Dermis blood vessel endothelial cell (primary cell): ENCODE measurements around the gene COL24A1. TPM values are rescaled to one million over a fixed set of nuclear protein-coding genes. Genes with fewer than 3 reads are reported as not detected.
"Not testable (repeated sequence)": the region's sequence is repeated elsewhere in the genome, so short reads cannot be mapped to it uniquely, and the experiment has no call there.

ENCODE experiments used
- DNase-seq: peaks from one replicate; pipeline ENCODE4 v3.0.0; 2010
- total RNA-seq: library from RNA; depleted of rRNA; stranded (reverse); fragments of >200 nt; gene quantifications from 2 replicates; pipeline ENCODE4 v1.2.3, GENCODE V29; 2014

Gene COL24A1
- total RNA-seq, 1 donor from 2014 or later, result not detected

DNA sequence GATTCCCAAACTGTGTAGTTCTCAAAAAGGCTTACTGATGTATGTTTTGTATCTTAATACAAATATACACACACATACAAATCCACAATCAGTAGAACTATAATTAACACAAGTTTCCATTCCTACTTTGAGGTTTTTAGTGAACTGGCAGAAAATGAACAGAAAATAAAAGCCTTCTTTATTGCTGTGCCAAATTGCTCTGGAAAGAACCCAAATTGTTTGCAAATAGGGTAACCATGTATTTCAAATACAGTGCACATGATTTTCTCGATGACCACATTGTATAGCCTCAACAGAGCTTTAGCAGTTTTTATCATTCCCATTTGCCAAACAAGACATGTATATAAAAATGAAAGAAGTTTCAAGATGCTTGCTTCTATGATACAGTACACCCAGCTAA lies 173.3 kb downstream of the COL24A1 start:
- DNase-seq, result no peak

DNA sequence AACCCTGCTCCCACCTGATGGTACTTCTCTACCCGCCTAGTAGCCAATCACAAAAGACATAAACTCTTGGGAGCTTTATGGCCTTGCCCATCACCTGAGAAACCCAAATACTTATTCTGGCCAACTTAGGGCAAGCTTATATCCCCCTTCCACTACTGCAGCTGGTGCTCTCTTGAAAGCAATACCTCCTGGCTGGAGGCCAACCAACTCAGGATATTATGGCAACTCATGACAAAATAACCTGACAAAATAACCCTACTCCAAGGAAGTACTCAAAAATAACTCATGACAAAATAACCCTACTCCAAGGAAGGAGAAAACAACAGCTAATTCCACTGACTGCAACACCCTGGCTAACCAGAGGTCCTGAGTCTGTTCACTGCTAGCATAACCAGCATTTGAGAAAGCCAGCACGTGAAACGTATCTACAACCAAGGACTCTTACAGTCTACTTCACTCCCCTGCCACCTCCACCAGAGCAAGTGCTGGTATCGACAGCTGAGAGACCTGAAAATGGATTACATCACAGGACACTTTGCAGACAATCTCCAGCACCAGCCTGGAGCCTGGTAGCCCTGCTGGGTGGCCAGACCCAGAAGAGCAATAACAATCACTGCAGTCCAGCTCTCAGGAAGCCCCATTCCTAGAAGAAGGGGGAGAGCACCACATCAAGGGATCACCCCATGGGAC lies 179.9 kb downstream of the COL24A1 start:
- no peak for DNase-seq

DNA sequence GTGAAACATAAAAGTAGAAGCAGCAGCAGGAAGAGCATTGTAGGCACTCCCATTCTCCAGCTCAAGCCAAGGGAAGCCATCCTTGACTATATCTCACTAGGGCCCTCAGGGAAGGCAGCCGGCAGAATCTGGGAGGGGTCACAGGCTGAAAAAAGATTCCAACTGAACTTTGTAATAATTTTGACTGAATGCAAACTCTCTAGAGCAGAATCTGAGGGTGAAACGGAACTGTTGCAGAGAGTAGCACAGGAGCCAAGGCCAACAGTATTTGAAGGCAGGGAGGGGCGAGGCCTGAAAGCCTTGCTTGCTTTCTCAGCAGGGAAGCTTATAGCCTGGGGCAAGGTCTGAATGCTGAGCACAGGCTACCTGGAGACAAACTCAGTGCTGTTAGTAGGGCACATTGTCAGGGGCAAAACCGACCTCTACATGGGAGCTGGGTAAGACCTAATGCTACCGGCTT lies 180.6 kb downstream of the COL24A1 start:
- no peak for DNase-seq

DNA sequence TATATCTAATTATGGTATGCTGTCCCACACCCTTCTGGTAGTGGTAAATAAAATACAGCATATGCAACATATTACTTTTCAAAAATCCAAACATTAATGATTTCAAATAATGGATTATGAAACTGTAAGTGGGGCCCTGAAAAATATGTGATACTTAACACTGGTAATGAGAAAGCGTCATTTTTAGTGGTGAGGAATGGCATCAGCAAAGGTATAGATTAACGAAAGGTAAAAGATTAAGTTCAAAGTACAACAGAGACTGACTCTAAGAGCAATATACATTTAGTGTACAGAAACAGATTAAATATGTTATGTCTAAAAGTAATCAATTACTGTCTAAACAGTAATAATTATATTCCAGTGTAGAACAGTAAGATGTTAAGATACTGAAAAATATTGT lies 194.1 kb downstream of the COL24A1 start:
- DNase-seq, result no peak

DNA sequence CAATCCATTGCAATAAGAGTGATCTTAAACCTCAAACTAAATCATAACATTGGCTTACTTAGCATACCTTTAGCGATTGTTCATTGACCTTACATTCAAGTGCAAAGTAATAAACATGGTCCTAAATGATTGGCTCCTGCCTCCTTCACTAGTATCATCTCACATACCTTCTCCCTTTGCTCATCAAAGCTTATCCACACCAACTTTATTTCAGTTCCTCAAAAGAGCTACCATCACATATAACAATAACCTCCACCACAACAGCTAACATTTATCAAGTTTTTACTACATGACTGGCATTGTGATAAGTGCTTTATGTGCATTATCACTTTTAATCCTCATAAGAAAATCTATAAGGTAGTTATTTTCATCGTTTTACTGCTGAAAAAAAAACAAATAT lies 198.8 kb downstream of the COL24A1 start:
- no peak for DNase-seq

DNA sequence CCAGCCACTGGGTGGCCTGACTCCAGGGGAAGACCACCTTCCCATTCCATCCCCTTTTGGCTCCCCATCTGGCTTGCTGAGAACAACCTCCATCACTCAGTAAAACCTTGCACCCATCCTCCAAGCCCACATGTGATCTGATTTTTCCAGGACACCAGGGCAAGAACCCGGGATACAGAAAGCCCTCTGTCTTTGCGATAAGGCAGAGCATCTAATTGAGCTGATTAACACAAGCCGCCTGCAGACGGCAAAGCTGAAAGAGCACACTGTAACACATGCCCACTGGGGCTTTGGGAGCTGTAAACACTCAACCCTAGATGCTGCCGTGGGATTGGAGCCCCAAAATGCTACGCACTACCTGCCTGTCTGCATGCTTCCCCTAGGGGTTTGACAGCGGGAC lies 201.4 kb downstream of the COL24A1 start:
- not testable (repeated sequence) for DNase-seq

DNA sequence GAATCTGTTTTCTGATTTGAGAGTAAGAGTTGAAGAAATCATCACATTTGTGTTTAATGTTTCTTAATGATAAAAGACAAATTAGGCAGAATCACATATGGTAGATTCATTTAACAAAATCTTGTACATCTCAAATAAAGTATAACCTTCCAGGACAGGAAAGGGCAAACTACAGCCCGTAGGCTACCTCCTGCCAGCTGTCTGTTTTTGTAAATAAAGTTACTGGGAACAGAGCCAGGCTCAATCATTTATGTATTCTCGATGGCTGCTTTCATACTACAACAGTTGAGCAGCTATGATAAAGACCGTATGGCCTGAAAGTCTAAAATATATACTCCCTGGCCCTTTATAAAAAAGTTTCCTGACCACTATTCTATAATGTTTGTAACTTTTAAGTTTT lies 204.1 kb downstream of the COL24A1 start:
- peak; percentile 1 for DNase-seq

DNA sequence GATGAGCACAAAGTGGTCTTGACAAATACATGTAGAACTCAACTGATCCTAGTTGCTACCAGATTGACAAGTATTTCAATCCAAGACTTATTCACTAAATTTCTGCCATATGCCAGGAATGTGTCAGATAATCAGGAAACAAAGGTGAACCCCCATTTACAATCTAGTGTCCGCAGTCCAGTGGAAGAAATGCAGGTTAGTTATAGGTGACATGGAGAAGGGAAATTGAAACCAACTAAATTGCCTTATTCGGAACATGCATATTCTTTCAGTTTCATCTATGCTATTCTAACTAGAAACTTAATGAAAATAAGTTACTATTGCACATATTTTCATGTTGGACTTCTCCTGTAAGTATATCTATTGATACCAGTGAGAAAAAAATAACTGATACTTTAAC lies 209.4 kb downstream of the COL24A1 start:
- no peak for DNase-seq

DNA sequence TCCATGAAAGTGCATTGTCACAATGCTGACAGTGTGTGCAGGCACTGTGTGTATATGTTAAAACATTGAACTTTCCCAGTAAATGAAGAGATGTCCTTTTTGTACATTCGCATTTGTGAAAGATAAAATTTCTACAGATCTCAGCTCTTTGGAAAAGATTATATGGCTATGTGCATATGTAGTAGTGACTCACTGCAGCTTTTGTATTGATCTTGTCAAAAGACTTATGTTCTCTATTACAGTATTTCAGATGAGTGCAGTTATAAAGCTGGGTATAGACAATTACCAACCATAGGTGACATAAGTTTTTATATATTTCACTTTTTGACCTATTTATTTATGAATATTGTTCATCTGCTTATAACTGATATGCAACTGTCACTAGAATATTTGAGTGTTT lies 212.6 kb downstream of the COL24A1 start:
- no peak for DNase-seq

DNA sequence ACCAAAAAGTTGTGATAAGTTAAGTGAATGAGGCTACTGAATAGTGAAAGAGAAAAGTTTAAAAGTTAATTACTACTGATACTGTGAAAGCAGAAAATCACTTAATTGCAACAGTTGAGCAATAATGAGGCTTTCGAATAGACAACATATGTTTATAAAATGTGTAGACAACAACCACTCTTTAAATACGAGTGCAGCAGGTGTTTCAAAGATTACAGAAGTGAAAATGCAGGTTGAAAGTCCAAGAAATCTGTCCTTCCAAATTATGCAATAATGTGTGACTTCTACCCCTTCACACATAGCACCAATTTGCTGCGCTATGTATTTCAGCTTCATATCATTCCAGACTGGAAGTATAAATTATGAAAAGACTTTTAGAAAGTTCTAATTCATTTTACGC lies 213.0 kb downstream of the COL24A1 start:
- no peak for DNase-seq

DNA sequence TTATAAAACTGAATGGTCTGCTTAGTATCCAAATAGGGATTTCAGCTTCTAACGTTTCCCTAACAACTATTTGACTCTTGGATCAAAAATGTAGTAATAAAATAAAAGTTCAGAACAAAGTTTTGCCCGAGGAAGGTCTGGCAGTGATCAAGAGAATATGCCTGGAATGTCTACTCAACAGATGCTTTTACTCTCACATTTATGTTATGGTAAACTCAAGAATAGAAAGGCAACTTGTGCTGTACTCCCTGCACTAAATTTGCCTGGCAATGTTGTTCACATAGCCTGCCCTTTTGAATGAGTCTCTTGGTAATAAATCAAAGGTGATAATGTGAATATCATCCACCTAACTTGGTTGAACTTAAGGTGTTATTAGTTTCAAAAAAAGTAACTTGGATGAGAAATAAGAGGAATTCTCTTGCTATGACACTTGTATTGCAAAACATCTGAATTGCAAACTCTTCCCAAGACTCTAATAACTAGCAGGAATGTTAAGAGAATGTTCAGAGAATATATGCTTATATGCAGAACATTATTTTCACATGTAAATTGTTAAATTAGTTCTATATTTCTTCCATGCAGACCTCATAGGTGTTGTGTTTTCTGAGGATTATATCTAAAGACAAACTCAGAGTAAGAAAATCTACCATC lies 215.8 kb downstream of the COL24A1 start:
- DNase-seq, result no peak

DNA sequence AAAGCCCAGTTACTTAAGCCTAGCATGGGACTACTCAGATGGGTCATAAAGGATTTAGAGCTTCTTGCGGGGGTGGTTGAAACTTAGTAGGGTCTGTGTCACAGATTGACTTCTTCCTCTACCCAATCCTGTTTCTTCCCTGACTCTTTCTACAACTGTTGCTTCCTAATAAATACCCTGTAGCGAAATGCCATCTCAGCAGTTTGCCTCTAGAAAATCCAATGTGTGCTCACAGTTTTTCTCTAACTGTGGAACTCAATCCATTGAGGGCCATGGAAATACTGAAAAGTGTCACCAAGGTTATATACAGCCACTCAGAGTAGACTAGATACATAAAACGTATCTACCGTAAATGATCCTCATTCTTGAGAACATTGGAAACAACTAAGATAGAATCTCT lies 217.7 kb downstream of the COL24A1 start:
- no peak for DNase-seq

DNA sequence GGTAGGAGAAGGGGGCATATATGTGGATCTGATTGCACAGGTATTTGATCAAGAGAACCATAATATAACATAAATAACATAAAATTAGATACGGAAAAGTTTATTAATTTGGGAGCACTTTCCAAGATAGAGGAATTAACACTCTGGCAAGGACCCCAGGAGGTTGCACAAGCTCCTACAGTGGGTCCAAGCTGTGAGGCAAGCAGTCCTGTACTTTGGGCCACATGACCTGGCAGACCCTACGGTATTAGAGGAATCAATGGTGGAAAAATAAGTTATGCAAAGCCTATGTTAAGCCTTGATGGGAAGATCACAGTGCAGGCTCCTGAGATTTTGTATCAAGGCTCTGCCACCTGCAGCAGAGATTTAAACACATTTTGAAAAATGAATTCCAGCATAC lies 220.1 kb downstream of the COL24A1 start:
- DNase-seq, result no peak

DNA sequence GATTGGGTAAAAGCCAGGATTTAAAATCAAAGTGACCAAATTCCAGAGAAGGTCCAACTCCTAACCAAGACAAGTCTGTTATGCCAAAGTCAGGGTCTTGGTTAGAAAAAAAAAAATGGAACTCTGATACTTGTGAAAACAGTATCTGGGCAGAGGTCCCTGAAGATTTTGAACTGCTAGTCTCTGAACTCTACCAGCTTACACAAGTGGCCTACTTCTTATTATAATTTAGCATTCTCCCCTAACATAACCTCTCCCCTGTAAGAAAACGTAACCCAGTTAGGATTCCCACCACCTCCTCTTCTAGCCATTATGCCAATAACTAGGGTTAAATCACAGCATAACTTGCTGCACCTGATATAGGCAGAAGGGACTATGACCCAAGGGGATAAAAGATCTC lies 220.5 kb downstream of the COL24A1 start:
- DNase-seq, result no peak

DNA sequence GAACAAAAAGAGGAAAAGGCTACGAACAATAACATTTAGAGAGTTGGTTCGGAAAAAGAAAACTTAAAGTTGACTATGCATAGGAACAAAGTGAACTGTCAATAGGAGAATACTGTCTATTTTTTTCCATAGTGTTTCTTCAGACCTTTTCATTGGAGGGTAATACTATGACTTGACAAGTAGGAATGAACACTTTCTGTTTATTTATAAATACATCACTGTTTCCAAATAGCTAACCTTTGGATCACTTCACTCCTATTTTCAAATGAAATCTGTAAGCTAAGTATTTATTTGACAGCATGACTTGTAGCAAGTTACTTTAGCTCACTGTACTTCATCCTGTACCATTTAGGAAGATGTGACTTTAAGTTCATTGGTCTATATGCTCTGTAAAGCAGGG lies 221.3 kb downstream of the COL24A1 start:
- no peak for DNase-seq

DNA sequence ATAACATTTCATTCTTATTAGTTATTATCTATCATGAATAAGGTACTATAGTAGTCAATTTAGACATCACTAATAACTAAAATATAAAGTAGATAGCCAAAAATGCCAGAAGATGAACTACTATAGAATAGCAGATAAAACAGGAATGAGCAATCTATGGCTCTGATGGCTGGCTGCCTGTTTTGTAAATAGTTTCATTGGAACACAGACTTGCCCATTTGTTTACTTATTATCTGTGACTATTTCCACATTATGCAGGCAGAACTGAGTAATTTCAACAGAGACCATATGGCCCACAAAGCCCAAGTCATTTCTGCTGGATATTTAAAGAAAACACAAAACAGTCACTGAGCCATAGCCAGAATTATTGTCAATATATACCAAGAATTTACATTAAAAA lies 222.1 kb downstream of the COL24A1 start:
- no peak for DNase-seq

DNA sequence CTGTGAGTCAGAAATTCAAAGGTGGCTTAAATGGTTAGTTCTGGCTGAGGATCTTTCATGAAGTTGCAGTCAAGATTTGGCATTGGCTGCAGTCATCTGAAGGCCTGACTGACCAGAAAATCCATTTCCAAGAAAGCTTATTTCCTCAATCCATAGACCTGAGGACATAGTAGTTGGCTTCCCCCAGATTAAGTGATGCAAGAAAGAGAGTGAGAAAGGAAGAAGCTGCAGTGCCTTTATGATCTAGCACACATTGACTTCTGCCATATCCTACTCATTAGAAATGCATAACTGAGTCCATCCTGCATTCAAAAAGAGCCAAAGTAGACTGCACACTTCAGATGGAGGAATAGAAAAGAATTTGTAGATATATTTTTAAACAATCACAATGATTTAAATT lies 222.6 kb downstream of the COL24A1 start:
- DNase-seq, result no peak

DNA sequence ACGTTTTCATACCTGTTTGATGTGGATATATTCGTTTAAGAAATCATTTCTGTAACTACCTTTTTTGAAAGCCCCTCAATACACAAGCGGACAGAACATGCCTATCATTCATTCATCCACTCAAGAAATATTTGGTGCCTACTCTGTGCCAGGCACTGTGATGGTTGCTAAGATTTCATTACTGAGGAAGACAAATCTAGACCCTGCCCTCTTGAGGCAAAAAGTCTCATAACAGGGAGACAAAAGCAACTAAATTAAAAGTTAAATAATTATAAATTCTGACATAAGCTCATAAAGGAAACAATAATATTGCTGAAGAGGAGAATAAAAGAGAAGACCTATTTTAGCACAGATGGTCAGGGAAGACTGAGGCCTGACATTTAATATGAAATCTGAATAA lies 244.8 kb downstream of the COL24A1 start:
- DNase-seq, result peak; percentile 30

DNA sequence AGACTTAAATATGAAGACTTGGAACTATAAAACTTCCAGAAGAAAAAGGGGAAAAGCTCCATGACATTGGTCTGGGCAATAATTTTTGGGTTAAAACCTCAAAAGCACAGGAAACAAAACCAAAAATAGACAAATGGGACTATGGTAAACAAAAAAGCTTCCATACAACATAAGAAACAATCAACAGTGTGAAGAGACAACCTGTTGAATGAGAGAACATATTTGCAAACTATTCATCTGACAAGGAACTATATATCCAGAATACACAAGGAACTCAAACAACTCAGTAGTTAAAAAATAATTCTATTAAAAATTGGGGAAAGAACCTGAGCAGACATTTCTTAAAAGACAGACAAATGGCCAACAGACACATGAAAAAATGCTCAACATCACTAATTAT lies 255.7 kb downstream of the COL24A1 start:
- DNase-seq, result no peak

DNA sequence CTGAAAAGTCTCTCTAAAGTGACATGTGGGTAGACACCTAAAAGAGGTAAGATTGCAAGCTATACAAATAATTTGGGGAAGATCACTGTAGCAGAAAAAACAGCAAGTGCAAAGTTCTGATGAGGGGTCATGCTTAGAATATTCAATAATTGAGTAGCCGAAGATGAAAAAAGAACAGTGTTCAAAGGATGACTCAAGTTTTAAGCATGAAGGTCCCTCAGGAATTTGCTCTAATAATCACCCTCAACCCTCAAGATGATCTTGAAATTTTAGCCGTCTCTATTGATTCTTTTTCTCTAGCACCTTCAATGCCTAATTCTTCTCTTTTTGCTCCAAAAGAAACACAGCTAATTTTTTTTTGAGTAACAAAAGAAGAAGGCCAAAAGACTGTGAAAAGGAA lies 257.7 kb downstream of the COL24A1 start:
- no peak for DNase-seq

DNA sequence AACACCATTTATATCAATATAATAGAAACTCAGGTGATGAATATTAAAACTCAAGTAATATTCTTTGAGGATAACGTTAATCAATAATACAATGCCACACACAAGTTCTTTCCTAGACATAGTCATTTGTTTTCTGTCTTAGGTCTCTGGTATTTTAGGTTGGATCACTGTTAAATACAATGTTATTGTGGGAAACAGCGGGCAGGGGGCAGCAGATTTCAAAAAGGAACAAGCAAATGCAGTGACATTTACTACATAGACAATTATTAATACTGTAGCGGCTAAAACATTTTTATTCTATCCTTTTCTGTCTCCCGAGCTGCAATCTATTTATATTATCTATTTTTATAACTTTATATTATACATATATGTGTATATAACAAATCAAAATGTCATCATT lies 261.9 kb downstream of the COL24A1 start:
- peak; percentile 50 for DNase-seq

DNA sequence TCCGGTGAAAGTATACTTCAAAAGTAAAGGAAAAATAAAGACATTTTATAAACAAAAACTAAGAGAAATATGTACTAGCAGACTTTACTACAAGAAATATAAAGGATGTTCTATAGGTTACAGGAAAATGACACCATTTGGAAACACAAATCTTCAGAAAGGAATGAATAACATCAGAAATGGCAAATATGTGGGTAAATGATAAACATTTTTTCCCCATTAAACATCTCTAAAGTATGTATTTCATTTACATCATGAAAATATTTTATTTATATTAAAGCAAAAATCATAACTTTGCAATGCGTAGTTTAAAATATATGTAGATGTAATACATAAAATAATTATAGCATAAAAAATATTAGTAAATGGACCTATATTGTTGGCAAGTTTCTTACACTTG lies 264.2 kb downstream of the COL24A1 start:
- DNase-seq, result no peak

DNA sequence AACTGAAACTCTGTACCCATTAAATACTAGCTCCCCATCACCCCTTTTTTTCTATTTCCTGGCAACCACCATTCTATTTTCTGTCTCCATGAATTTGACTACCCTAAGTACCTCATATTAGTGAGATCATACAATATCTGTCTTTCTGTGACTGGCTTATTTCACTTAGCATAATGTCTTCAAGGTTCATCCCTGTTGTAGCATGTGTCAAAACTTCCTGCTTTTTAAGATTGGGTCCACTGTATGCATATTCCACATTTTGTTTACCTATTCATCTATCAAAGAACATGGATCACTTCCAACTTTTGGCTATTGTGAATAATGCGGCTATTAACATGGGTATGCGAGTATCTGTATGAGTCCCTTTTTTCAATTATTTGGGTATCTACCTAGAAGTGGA lies 266.7 kb downstream of the COL24A1 start:
- no peak for DNase-seq

DNA sequence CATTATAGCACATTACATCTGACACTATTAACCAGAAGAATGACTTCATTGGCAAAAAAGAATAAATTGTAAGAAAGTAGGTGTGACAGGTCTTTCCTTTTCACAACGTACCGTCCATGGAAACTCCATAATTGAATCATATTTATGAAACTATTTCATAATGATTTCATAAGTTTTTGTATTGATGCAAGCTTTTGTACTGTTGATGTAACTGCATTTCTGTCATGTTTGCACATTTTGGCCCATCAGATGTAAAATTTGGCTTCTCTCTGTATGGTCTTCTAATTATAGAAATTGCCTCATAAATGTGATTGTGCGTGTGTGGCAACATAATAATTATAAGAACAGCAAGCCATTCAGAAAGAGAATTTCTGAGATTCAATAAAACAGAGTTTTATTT lies 267.7 kb downstream of the COL24A1 start:
- DNase-seq, result no peak
